HEK293 (cell line): Measurements from ENCODE around the gene KLF13.

Experiments
- CTCF ChIP-seq: fragments of 450-650 bp; formaldehyde crosslinking; IDR thresholded peaks from 2 replicates; pipeline ENCODE4 v1.5.1; 2016; ENCODE audit warnings: missing biosample characterization, missing genetic modification characterization
- HOXD13 ChIP-seq: sonication (generic); formaldehyde crosslinking; IDR thresholded peaks from 2 replicates; pipeline ENCODE4 v1.8.0; 2022; ENCODE audit warnings: missing genetic modification reagents, borderline replicate concordance
- KLF10 ChIP-seq: fragments of 450-650 bp; IDR thresholded peaks from 2 replicates; pipeline ENCODE4 v1.5.1; 2018; ENCODE audit warnings: missing biosample characterization, mild to moderate bottlenecking, missing genetic modification characterization
- SALL2 ChIP-seq: fragments of 450-650 bp; formaldehyde crosslinking; IDR thresholded peaks from 2 replicates; pipeline ENCODE4 v1.5.0; 2017; ENCODE audit warnings: missing biosample characterization, mild to moderate bottlenecking, missing genetic modification characterization, borderline replicate concordance
- ZNF138 ChIP-seq: fragments of 450-650 bp; formaldehyde crosslinking; IDR thresholded peaks from 2 replicates; pipeline ENCODE4 v1.5.1; 2016; ENCODE audit warnings: missing biosample characterization, missing genetic modification characterization, borderline replicate concordance
- ZNF426 ChIP-seq: fragments of 450-650 bp; formaldehyde crosslinking; IDR thresholded peaks from 2 replicates; pipeline ENCODE4 v1.5.1; 2017; ENCODE audit warnings: missing biosample characterization, missing genetic modification characterization, mild to moderate bottlenecking, inconsistent platforms, moderate library complexity
- ZNF433 ChIP-seq: fragments of 450-650 bp; formaldehyde crosslinking; IDR thresholded peaks from 2 replicates; pipeline ENCODE4 v1.5.1; 2016; ENCODE audit warnings: missing biosample characterization, missing genetic modification characterization, low read depth
- ZNF596 ChIP-seq: fragments of 450-650 bp; IDR thresholded peaks from 2 replicates; pipeline ENCODE4 v1.5.0; 2018; ENCODE audit warnings: missing biosample characterization, mild to moderate bottlenecking, missing genetic modification characterization, moderate library complexity
- ZNF660 ChIP-seq: fragments of 450-650 bp; IDR thresholded peaks from 2 replicates; pipeline ENCODE4 v1.5.1; 2018; ENCODE audit warnings: missing biosample characterization, mild to moderate bottlenecking, missing genetic modification characterization
- ZNF677 ChIP-seq: fragments of 450-650 bp; IDR thresholded peaks from 2 replicates; pipeline ENCODE4 v1.5.0; 2018; ENCODE audit warnings: missing biosample characterization, mild to moderate bottlenecking, missing genetic modification characterization, moderate library complexity
- ZNF792 ChIP-seq: fragments of 450-650 bp; formaldehyde crosslinking; IDR thresholded peaks from 2 replicates; pipeline ENCODE4 v1.5.1; 2016; ENCODE audit warnings: missing biosample characterization, missing genetic modification characterization

GRCh38 chr15:31327669-31328427, 1.2 kb downstream of the KLF13 start:
- no peak for TF ChIP-seq CTCF (tag by site-specific recombination)
- no peak for TF ChIP-seq ZNF660 (tag by site-specific recombination)
- TF ChIP-seq KLF10 = peak; percentile 82
- TF ChIP-seq ZNF596 (tag by site-specific recombination) = no peak
- TF ChIP-seq HOXD13 = no peak
- TF ChIP-seq SALL2 (tag by site-specific recombination) = no peak
- TF ChIP-seq ZNF792 = no peak
- TF ChIP-seq ZNF677 = no peak
- no peak for TF ChIP-seq ZNF426 (tag by site-specific recombination)
- no peak for TF ChIP-seq ZNF433 (tag by site-specific recombination)
- TF ChIP-seq ZNF138 (tag by site-specific recombination) = no peak
